Gastrocnemius medialis (tissue), 4 donors: Measurements from ENCODE around the gene HNRNPCL1.
"Not testable (repeated sequence)": the region's sequence is repeated elsewhere in the genome, so short reads cannot be mapped to it uniquely, and the experiment has no call there.

ENCODE experiments used
- POLR2A ChIP-seq, 2 donors: fragments of 450-650 bp; IDR thresholded peaks; one replicate each; pipeline ENCODE4 v1.6.1; 2017; ENCODE audit warnings: antibody characterized with exemption in 2 of 2, mild to moderate bottlenecking in 2 of 2, moderate library complexity in 2 of 2
- TF ChIP-seq, protein P1 (sequence below), 5 experiments: fragments of 450-650 bp in 3 of 5; fragments of 200-600 bp in 2 of 5; sonication (generic) in 2 of 5; IDR thresholded peaks in 4 of 5; conservative IDR thresholded peaks in 1 of 5; 1 replicate in 4 of 5; 2 replicates in 1 of 5; pipeline ENCODE4 v1.5.1; 2016 to 2019; ENCODE audit warnings: antibody characterized with exemption in 5 of 5, mild to moderate bottlenecking in 3 of 5, moderate library complexity in 3 of 5

DNA sequence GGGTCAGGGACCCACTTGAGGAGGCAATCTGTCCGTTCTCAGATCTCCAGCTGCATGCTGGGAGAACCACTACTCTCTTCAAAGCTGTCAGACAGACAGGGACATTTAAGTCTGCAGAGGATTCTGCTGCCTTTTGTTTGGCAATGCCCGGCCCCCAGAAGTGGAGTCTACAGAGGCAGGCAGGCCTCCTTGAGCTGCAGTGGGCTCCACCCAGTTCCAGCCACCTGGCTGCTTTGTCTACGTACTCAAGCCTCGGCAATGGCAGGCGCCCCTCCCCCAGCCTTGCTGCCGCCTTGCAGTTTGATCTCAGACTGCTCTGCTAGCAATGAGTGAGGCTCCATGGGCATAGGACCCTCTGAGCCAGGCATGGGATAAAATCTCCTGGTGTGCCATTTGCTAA is 29.5 kb downstream of the HNRNPCL1 start:
- TF ChIP-seq, protein P1, sequence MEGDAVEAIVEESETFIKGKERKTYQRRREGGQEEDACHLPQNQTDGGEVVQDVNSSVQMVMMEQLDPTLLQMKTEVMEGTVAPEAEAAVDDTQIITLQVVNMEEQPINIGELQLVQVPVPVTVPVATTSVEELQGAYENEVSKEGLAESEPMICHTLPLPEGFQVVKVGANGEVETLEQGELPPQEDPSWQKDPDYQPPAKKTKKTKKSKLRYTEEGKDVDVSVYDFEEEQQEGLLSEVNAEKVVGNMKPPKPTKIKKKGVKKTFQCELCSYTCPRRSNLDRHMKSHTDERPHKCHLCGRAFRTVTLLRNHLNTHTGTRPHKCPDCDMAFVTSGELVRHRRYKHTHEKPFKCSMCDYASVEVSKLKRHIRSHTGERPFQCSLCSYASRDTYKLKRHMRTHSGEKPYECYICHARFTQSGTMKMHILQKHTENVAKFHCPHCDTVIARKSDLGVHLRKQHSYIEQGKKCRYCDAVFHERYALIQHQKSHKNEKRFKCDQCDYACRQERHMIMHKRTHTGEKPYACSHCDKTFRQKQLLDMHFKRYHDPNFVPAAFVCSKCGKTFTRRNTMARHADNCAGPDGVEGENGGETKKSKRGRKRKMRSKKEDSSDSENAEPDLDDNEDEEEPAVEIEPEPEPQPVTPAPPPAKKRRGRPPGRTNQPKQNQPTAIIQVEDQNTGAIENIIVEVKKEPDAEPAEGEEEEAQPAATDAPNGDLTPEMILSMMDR (IDR thresholded peaks at IDR 0.05 in 4 of 5, conservative IDR thresholded peaks at IDR 0.05 in 1 of 5) = not testable (repeated sequence)
- not testable (repeated sequence) for TF ChIP-seq POLR2A (IDR thresholded peaks at IDR 0.05)
